Measurements from ENCODE around the gene PHKB.

GRCh38 chr16:47727131-47727530, 266.0 kb downstream of the PHKB start:
- no peak for TF ChIP-seq EP300 (conservative IDR thresholded peaks at IDR 0.05; ENCODE audit: poor library complexity, severe bottlenecking)
- no peak for TF ChIP-seq EZH2 (IDR thresholded peaks at IDR 0.05; ENCODE audit: borderline replicate concordance, insufficient read depth, low read length, poor library complexity, severe bottlenecking)
